ENCODE data around the gene FOXP1. TPM values are rescaled to one million over a fixed set of nuclear protein-coding genes. Genes with fewer than 3 reads are reported as not detected.

Gene FOXP1
- total RNA-seq, 1 experiment from 2014 or later = 2.9 TPM

DNA sequence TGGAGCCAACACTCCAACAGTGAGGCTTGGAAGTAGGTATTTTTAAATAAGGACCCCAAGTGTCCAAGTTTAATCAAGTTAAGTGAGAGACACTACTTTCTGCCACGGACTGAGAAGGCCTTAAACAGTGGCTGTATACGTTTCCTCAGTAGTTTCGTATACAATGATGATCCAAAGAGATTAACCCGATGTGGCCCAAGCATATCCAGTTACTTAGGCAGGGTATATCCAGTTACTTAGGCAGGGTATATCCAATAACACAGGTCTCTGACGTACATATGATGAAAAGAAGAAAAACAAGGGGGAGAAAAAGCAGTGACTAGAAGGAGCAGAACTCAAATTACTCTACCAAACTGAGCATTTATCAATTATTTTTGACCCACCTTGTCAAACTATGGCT, 591.4 kb downstream of the FOXP1 start:
- no peak for DNase-seq (ENCODE audit: low read depth, low spot score)
- BruUV-seq (replicated peaks) = no TSS peak
- Histone ChIP-seq H3K4me3 (ENCODE audit: low read depth in 2 of 2, low read length in 2 of 2) (no peak overlapping the region), H3K4me1 (ENCODE audit: control insufficient read depth, insufficient read depth, low read length) (no peaks in the 10 kb centered on the region), H3K9me3 (ENCODE audit: control insufficient read depth, insufficient read depth, low read depth, low read length) (no peaks in the 10 kb centered on the region), H3K36me3 (ENCODE audit: control insufficient read depth, insufficient read depth, low read length) (no peaks in the 10 kb centered on the region), H3K27me3 (ENCODE audit: control insufficient read depth, insufficient read depth, low read length) (no peaks in the 10 kb centered on the region), H3K27ac (ENCODE audit: low read length) (no peak overlapping the region)
- in situ Hi-C loops (cut with HindIII; ENCODE audit: low pct_unique_long_range_greater_than_20kb, low sequenced_read_pairs) = no loop called here
- TF ChIP-seq, protein P1, sequence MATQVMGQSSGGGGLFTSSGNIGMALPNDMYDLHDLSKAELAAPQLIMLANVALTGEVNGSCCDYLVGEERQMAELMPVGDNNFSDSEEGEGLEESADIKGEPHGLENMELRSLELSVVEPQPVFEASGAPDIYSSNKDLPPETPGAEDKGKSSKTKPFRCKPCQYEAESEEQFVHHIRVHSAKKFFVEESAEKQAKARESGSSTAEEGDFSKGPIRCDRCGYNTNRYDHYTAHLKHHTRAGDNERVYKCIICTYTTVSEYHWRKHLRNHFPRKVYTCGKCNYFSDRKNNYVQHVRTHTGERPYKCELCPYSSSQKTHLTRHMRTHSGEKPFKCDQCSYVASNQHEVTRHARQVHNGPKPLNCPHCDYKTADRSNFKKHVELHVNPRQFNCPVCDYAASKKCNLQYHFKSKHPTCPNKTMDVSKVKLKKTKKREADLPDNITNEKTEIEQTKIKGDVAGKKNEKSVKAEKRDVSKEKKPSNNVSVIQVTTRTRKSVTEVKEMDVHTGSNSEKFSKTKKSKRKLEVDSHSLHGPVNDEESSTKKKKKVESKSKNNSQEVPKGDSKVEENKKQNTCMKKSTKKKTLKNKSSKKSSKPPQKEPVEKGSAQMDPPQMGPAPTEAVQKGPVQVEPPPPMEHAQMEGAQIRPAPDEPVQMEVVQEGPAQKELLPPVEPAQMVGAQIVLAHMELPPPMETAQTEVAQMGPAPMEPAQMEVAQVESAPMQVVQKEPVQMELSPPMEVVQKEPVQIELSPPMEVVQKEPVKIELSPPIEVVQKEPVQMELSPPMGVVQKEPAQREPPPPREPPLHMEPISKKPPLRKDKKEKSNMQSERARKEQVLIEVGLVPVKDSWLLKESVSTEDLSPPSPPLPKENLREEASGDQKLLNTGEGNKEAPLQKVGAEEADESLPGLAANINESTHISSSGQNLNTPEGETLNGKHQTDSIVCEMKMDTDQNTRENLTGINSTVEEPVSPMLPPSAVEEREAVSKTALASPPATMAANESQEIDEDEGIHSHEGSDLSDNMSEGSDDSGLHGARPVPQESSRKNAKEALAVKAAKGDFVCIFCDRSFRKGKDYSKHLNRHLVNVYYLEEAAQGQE (IDR thresholded peaks at IDR 0.05; ENCODE audit: insufficient read depth in 1 of 2, low read depth in 2 of 2, low read length in 1 of 2) = no peak
- no peak for TF ChIP-seq SIN3A (IDR thresholded peaks at IDR 0.05; ENCODE audit: borderline replicate concordance, insufficient read depth, low read depth, low read length)
- TF ChIP-seq POLR2AphosphoS5 (IDR thresholded peaks at IDR 0.05; ENCODE audit: low read depth, low read length) = no peak
- no peak for TF ChIP-seq TCF7L2 (IDR thresholded peaks at IDR 0.05; ENCODE audit: low read depth, low read length)
- TF ChIP-seq, protein P2, sequence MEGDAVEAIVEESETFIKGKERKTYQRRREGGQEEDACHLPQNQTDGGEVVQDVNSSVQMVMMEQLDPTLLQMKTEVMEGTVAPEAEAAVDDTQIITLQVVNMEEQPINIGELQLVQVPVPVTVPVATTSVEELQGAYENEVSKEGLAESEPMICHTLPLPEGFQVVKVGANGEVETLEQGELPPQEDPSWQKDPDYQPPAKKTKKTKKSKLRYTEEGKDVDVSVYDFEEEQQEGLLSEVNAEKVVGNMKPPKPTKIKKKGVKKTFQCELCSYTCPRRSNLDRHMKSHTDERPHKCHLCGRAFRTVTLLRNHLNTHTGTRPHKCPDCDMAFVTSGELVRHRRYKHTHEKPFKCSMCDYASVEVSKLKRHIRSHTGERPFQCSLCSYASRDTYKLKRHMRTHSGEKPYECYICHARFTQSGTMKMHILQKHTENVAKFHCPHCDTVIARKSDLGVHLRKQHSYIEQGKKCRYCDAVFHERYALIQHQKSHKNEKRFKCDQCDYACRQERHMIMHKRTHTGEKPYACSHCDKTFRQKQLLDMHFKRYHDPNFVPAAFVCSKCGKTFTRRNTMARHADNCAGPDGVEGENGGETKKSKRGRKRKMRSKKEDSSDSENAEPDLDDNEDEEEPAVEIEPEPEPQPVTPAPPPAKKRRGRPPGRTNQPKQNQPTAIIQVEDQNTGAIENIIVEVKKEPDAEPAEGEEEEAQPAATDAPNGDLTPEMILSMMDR (IDR thresholded peaks at IDR 0.05) = no peak
- ChIA-PET CTCF (no interaction called here), POLR2A (no interaction called here)
- no peak for ATAC-seq
- intact Hi-C loops (cut with micrococcal nuclease; ENCODE audit: unreplicated experiment) = no loop called here

DNA sequence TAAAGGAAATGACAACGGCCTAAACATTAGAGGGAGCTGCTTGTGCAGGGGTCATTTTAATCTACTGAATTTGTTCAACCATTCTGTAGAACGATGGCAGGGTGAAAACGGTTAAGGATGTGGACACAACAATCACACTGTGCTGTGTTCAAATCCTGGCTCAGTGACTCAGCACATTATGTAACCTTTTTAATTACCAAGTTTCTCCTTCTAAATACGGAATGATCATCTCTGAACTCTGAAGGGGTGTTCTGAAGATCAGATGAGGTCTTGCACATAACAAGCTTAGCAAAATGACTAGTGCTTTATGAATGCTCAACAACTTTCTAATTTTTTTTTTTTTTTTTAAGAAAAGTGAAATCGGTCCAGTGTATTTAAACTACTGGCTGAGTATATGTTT, 592.8 kb downstream of the FOXP1 start:
- TF ChIP-seq, protein P1 (IDR thresholded peaks at IDR 0.05; ENCODE audit: insufficient read depth in 1 of 2, low read depth in 2 of 2, low read length in 1 of 2) = no peak
- TF ChIP-seq POLR2AphosphoS5 (IDR thresholded peaks at IDR 0.05; ENCODE audit: low read depth, low read length) (no peak), SIN3A (IDR thresholded peaks at IDR 0.05; ENCODE audit: borderline replicate concordance, insufficient read depth, low read depth, low read length) (no peak), TCF7L2 (IDR thresholded peaks at IDR 0.05; ENCODE audit: low read depth, low read length) (no peak)
- TF ChIP-seq, protein P2 (IDR thresholded peaks at IDR 0.05) = no peak
- DNase-seq (ENCODE audit: low read depth, low spot score) (no peak), ATAC-seq (no peak)
- intact Hi-C loops (cut with micrococcal nuclease; ENCODE audit: unreplicated experiment) (no loop called here), in situ Hi-C loops (cut with HindIII; ENCODE audit: low pct_unique_long_range_greater_than_20kb, low sequenced_read_pairs) (no loop called here)
- Histone ChIP-seq H3K27ac (ENCODE audit: low read length) (no peak overlapping the region), H3K4me1 (ENCODE audit: control insufficient read depth, insufficient read depth, low read length) (no peaks in the 10 kb centered on the region), H3K36me3 (ENCODE audit: control insufficient read depth, insufficient read depth, low read length) (no peaks in the 10 kb centered on the region), H3K4me3 (ENCODE audit: low read depth in 2 of 2, low read length in 2 of 2) (no peak overlapping the region), H3K27me3 (ENCODE audit: control insufficient read depth, insufficient read depth, low read length) (no peaks in the 10 kb centered on the region), H3K9me3 (ENCODE audit: control insufficient read depth, insufficient read depth, low read depth, low read length) (no peaks in the 10 kb centered on the region)
- BruUV-seq (replicated peaks) = no TSS peak
- ChIA-PET CTCF (no interaction called here), POLR2A (no interaction called here)

Measured in Panc1 (cell line).